ENCODE results near the gene ACP4.

- TF ChIP-seq CSRNP2 (CRISPR knock-in tag; conservative IDR thresholded peaks at IDR 0.05; ENCODE audit: low read depth) (no peak), EZH2 (conservative IDR thresholded peaks at IDR 0.05; ENCODE audit: low read depth, low read length) (no peak), RELA (CRISPR knock-in tag; IDR thresholded peaks at IDR 0.05) (no peak), EP300 (IDR thresholded peaks at IDR 0.05; ENCODE audit: low read depth in 2 of 2, low read length in 2 of 2) (no peak), EP300 (CRISPR knock-in tag; IDR thresholded peaks at IDR 0.05; ENCODE audit: borderline replicate concordance) (no peak), ZBTB43 (CRISPR knock-in tag; conservative IDR thresholded peaks at IDR 0.05) (no peak), HMGXB4 (CRISPR knock-in tag; IDR thresholded peaks at IDR 0.05; ENCODE audit: borderline replicate concordance in 1 of 2, low read depth in 1 of 2) (no peak), POLR2A (IDR thresholded peaks at IDR 0.05; ENCODE audit: insufficient read depth in 1 of 2, low read depth in 2 of 2, low read length in 2 of 2) (peak; percentile 37 to 45; a peak in 1 of 4 replicates), CTCF (CRISPR knock-in tag; IDR thresholded peaks at IDR 0.05) (no peak), ZNF138 (CRISPR knock-in tag; IDR thresholded peaks at IDR 0.05; ENCODE audit: low read depth) (no peak)
These were observed 5.5 kb downstream of the ACP4 start for GRCh38 chr19:50795664-50796073.

Measured in HepG2 (cell line).